HCT116 (cell line): Measurements from ENCODE around the gene GSTM3. TPM values are rescaled to one million over a fixed set of nuclear protein-coding genes. Genes with fewer than 3 reads are reported as not detected.

Experiments
- ATAC-seq: fragments of 200-7000 bp; cut with Tn5 transposase; 2 replicates; pipeline ENCODE4 v1.9.1; 2020; ENCODE audit warnings: mild to moderate bottlenecking, moderate library complexity
- BruUV-seq: library from RNA; stranded (reverse); fragments of 400-500 nt; replicated peaks from 2 replicates; lab custom pipeline; 2021; lab: Mats Ljungman, UMichigan
- CTCF ChIA-PET: fragments of 300-600 bp; sonication (Branson Sonifier 250); formaldehyde crosslinking; loops from one replicate; lab custom pipeline; 2021; ENCODE audit warnings: antibody characterized with exemption; lab: Charles Lee
- POLR2A ChIA-PET: fragments of 300-600, 350-600 bp; sonication (Branson Sonifier 250); formaldehyde crosslinking; loops from one replicate; lab custom pipeline; 2021; ENCODE audit warnings: antibody characterized with exemption; lab: Charles Lee
- RAD21 ChIA-PET, 2 experiments: fragments of 300-600 bp; sonication (Branson Sonifier 250); formaldehyde crosslinking; loops; one replicate each; lab custom pipeline; 2023; ENCODE audit warnings: low total read pairs in 2 of 2; ENCODE audit not compliant: uncharacterized antibody in 2 of 2, unreplicated experiment in 2 of 2, low non-redundant PET in 1 of 2; lab: Charles Lee
- DNase-seq: peaks from one replicate; pipeline ENCODE4 v3.0.0-alpha.2; 2010; ENCODE audit warnings: low read depth, low spot score
- H2AFZ ChIP-seq: fragments of 200-600 bp; shearing (Covaris generic), sonication (generic); 2 replicates; pipeline ENCODE4 v1.6.1; 2017; ENCODE audit warnings: low read depth, mixed run types, mixed read lengths, antibody characterized with exemption, low read length; ENCODE audit not compliant: poor library complexity, severe bottlenecking
- H3K27ac ChIP-seq: 2 replicates; pipeline ENCODE4 v1.5.1; 2012; ENCODE audit warnings: low read depth, low read length
- H3K27me3 ChIP-seq: fragments of 200-600 bp; sonication (generic); 2 replicates; pipeline ENCODE4 v1.6.1; 2016; ENCODE audit warnings: mixed run types, low read length, mixed read lengths; ENCODE audit not compliant: insufficient read depth
- H3K36me3 ChIP-seq, 2 experiments: fragments of 200-500 bp in 1 of 2; fragments of 200-600 bp in 1 of 2; sonication (Bioruptor generic) in 1 of 2; sonication (generic) in 1 of 2; 2 replicates each; pipeline versions ENCODE4 v1.5.1 to v1.6.1; 2014 to 2016; ENCODE audit warnings: low read length in 2 of 2, inconsistent platforms in 1 of 2, mixed read lengths in 1 of 2, mixed run types in 1 of 2; ENCODE audit not compliant: insufficient read depth in 2 of 2, control insufficient read depth in 1 of 2
- H3K4me1 ChIP-seq, 2 experiments: fragments of 200-600 bp in 1 of 2; sonication (generic) in 1 of 2; 2 replicates each; pipeline versions ENCODE4 v1.5.1 to v1.6.1; 2012 to 2017; ENCODE audit warnings: low read length in 2 of 2, inconsistent platforms in 1 of 2, mild to moderate bottlenecking in 1 of 2, mixed read lengths in 1 of 2, mixed run types in 1 of 2, moderate library complexity in 1 of 2; ENCODE audit not compliant: insufficient read depth in 2 of 2, control insufficient read depth in 1 of 2
- H3K4me2 ChIP-seq: fragments of 200-600 bp; sonication (generic); 2 replicates; pipeline ENCODE4 v1.6.1; 2017; ENCODE audit warnings: mixed run types, low read length, mixed read lengths
- H3K4me3 ChIP-seq, 2 experiments: fragments of 200-600 bp in 1 of 2; sonication (generic) in 1 of 2; replicated peaks in 1 of 2; 2 replicates each; pipeline ENCODE4 v1.5.1; 2011 to 2016; ENCODE audit warnings: low read length in 2 of 2, control low read depth in 1 of 2, low read depth in 1 of 2, mild to moderate bottlenecking in 1 of 2, mixed read lengths in 1 of 2, mixed run types in 1 of 2
- H3K79me2 ChIP-seq: fragments of 200-600 bp; sonication (generic); 2 replicates; pipeline ENCODE4 v1.6.1; 2017; ENCODE audit warnings: mild to moderate bottlenecking, mixed run types, low read length, moderate library complexity, mixed read lengths; ENCODE audit not compliant: insufficient read depth
- H3K9ac ChIP-seq: fragments of 200-600 bp; sonication (generic); 2 replicates; pipeline ENCODE4 v1.6.1; 2016; ENCODE audit warnings: low read length, mixed read lengths
- H3K9me2 ChIP-seq: fragments of 200-600 bp; sonication (generic), shearing (Covaris generic); 2 replicates; pipeline ENCODE4 v1.6.1; 2017; ENCODE audit warnings: mixed run types, mild to moderate bottlenecking, moderate library complexity; ENCODE audit not compliant: insufficient read depth
- H3K9me3 ChIP-seq, 2 experiments: fragments of 200-500 bp in 1 of 2; fragments of 200-600 bp in 1 of 2; sonication (Bioruptor generic) in 1 of 2; sonication (generic) in 1 of 2; 2 replicates each; pipeline ENCODE4 v1.6.1; 2014 to 2017; ENCODE audit warnings: low read length in 2 of 2, mixed read lengths in 2 of 2, inconsistent platforms in 1 of 2, low read depth in 1 of 2, mild to moderate bottlenecking in 1 of 2, mixed run types in 1 of 2, moderate library complexity in 1 of 2; ENCODE audit not compliant: control insufficient read depth in 1 of 2, insufficient read depth in 1 of 2
- H4K20me1 ChIP-seq: fragments of 200-600 bp; sonication (generic), shearing (Covaris generic); 2 replicates; pipeline ENCODE4 v1.6.1; 2017; ENCODE audit warnings: mixed run types, mild to moderate bottlenecking, moderate library complexity; ENCODE audit not compliant: insufficient read depth
- ATF3 ChIP-seq: IDR thresholded peaks from 2 replicates; pipeline ENCODE4 v1.6.1; 2012
- CBX3 ChIP-seq: IDR thresholded peaks from 2 replicates; pipeline ENCODE4 v1.6.1; 2012; ENCODE audit warnings: low read depth
- CEBPB ChIP-seq: IDR thresholded peaks from 2 replicates; pipeline ENCODE4 v1.6.1; 2012; ENCODE audit warnings: low read depth
- EZH2 ChIP-seq: fragments of 200-600 bp; sonication (generic); IDR thresholded peaks from 2 replicates; pipeline ENCODE4 v1.6.1; 2017; ENCODE audit warnings: antibody characterized with exemption, mixed run types
- EZH2phosphoT487 ChIP-seq: fragments of 200-600 bp; IDR thresholded peaks from 2 replicates; pipeline ENCODE4 v1.6.1; 2018; ENCODE audit warnings: antibody characterized with exemption, borderline replicate concordance
- FOSL1 ChIP-seq: IDR thresholded peaks from 2 replicates; pipeline ENCODE4 v1.6.1; 2012; ENCODE audit warnings: low read depth
- POLR2AphosphoS5 ChIP-seq: IDR thresholded peaks from 2 replicates; pipeline ENCODE4 v1.6.1; 2011; ENCODE audit warnings: mild to moderate bottlenecking, low read depth, low read length, moderate library complexity
- RAD21 ChIP-seq: IDR thresholded peaks from 2 replicates; pipeline ENCODE4 v1.6.1; 2012; ENCODE audit warnings: low read depth, mild to moderate bottlenecking
- REST ChIP-seq: IDR thresholded peaks from 2 replicates; pipeline ENCODE4 v1.6.1; 2012; ENCODE audit warnings: low read depth
- SIN3A ChIP-seq: IDR thresholded peaks from 2 replicates; pipeline ENCODE4 v1.6.1; 2012; ENCODE audit warnings: low read depth
- SRF ChIP-seq: IDR thresholded peaks from 2 replicates; pipeline ENCODE4 v1.6.1; 2012; ENCODE audit warnings: low read depth
- TCF7L2 ChIP-seq: IDR thresholded peaks from 2 replicates; pipeline ENCODE4 v1.7.0; 2011; ENCODE audit warnings: borderline replicate concordance, inconsistent platforms; ENCODE audit not compliant: insufficient read depth, insufficient read length; ENCODE audit errors: extremely low read depth
- YY1 ChIP-seq: IDR thresholded peaks from 2 replicates; pipeline ENCODE4 v1.6.1; 2011; ENCODE audit warnings: low read length, low read depth, moderate library complexity, mild to moderate bottlenecking; ENCODE audit not compliant: insufficient replicate concordance; ENCODE audit errors: extremely low read depth
- ZBTB33 ChIP-seq: IDR thresholded peaks from 2 replicates; pipeline ENCODE4 v1.6.1; 2011; ENCODE audit warnings: mild to moderate bottlenecking, low read length, moderate library complexity; ENCODE audit not compliant: insufficient replicate concordance; ENCODE audit errors: extremely low read depth
- ZFX ChIP-seq: fragments of 450-650 bp; IDR thresholded peaks from 2 replicates; pipeline ENCODE4 v1.6.1; 2017
- intact Hi-C: fragments of 100-400 bp; cut with micrococcal nuclease; formaldehyde crosslinking; loops from 2 replicates; pipeline ENCODE4 v1.10.0; 2022
- total RNA-seq: library from RNA; stranded (reverse); gene quantifications from one replicate; pipeline ENCODE4 v1.2.1, GENCODE V29; 2021; ENCODE audit not compliant: unreplicated experiment

GSTM3 gene
- total RNA-seq, 1 experiment from 2014 or later: 0.39 TPM

GRCh38 chr1:109759513-109760334, 18.9 kb upstream of the GSTM3 start:
- ATAC-seq (no peak), DNase-seq (no peak)
- intact Hi-C loops: no loop called here
- ChIA-PET RAD21 (no interaction called here), POLR2A (no interaction called here), CTCF (no interaction called here)
- Histone ChIP-seq H3K79me2 (no peaks in the 10 kb centered on the region), H2AFZ (no peak overlapping the region), H3K9ac (no peak overlapping the region), H3K4me2 (no peak overlapping the region), H3K9me3 (no peaks in the 10 kb centered on the region), H4K20me1 (no peaks in the 10 kb centered on the region), H3K4me3 (no peak overlapping the region), H3K36me3 (no peaks in the 10 kb centered on the region), H3K27ac (no peak overlapping the region), H3K27me3 (no peaks in the 10 kb centered on the region), H3K4me1 (peaks cover 12 to 22% of the 10 kb centered on the region in 2 experiments), H3K9me2 (no peaks in the 10 kb centered on the region)
- no TSS peak for BruUV-seq
- no peak for TF ChIP-seq EZH2
- no peak for TF ChIP-seq ZBTB33
- TF ChIP-seq CEBPB: no peak
- no peak for TF ChIP-seq CBX3
- TF ChIP-seq ZFX: no peak
- TF ChIP-seq POLR2AphosphoS5: no peak
- TF ChIP-seq REST: no peak
- no peak for TF ChIP-seq EZH2phosphoT487
- no peak for TF ChIP-seq SIN3A
- TF ChIP-seq SRF: no peak
- no peak for TF ChIP-seq RAD21
- TF ChIP-seq FOSL1: no peak
- TF ChIP-seq YY1: no peak
- TF ChIP-seq ATF3: no peak
- TF ChIP-seq TCF7L2: no peak
